WTC11 (cell line): ENCODE measurements around the gene CENPT.

Source experiments
- ATF3 ChIP-seq: sonication (generic); formaldehyde crosslinking; conservative IDR thresholded peaks from 2 replicates; pipeline ENCODE4 v1.8.1; 2022; ENCODE audit warnings: mild to moderate bottlenecking, missing genetic modification reagents
- CREB1 ChIP-seq: sonication (generic); formaldehyde crosslinking; IDR thresholded peaks from 2 replicates; pipeline ENCODE4 v1.8.0; 2023; ENCODE audit warnings: mild to moderate bottlenecking, missing genetic modification reagents
- CTCF ChIP-seq: fragments of 200-600 bp; IDR thresholded peaks from 2 replicates; pipeline ENCODE4 v1.8.0; 2022; ENCODE audit warnings: antibody characterized with exemption
- GABPB1 ChIP-seq: sonication (generic); formaldehyde crosslinking; IDR thresholded peaks from 2 replicates; pipeline ENCODE4 v1.8.1; 2023; ENCODE audit warnings: mild to moderate bottlenecking, missing genetic modification reagents
- MAX ChIP-seq: sonication (generic); formaldehyde crosslinking; IDR thresholded peaks from 2 replicates; pipeline ENCODE4 v1.8.0; 2022; ENCODE audit warnings: mild to moderate bottlenecking, missing genetic modification reagents
- NFYB ChIP-seq: sonication (generic); formaldehyde crosslinking; conservative IDR thresholded peaks from 2 replicates; pipeline ENCODE4 v1.8.0; 2022; ENCODE audit warnings: low read depth, missing genetic modification reagents
- SP1 ChIP-seq: sonication (generic); formaldehyde crosslinking; conservative IDR thresholded peaks from 2 replicates; pipeline ENCODE4 v1.8.1; 2022; ENCODE audit warnings: missing genetic modification reagents

- TF ChIP-seq CTCF (no peak), SP1 (no peak), CREB1 (CRISPR knock-in tag) (no peak), MAX (CRISPR knock-in tag) (no peak), NFYB (CRISPR knock-in tag) (no peak), GABPB1 (no peak), ATF3 (no peak)
These were observed 29.6 kb upstream of the CENPT start for GRCh38 chr16:67877064-67877463.
